GM23338 (cell line): ENCODE measurements around the gene B4GALT7. TPM values are rescaled to one million over a fixed set of nuclear protein-coding genes. Genes with fewer than 3 reads are reported as not detected.

Experiments used
- ATAC-seq: fragments of 200-7000 bp; cut with Tn5 transposase; 3 replicates; pipeline ENCODE4 v1.9.1; 2020
- DNase-seq: peaks from one replicate; pipeline ENCODE4 v3.0.0-alpha.2; 2015; ENCODE audit warnings: low spot score
- H2AFZ ChIP-seq: fragments of 200-600 bp; sonication (generic); 2 replicates; pipeline ENCODE4 v1.8.0; 2016; ENCODE audit warnings: antibody characterized with exemption, mild to moderate bottlenecking, moderate library complexity
- H3F3A ChIP-seq: fragments of 200-600 bp; sonication (generic); replicated peaks from 2 replicates; pipeline ENCODE4 v1.8.0; 2017; ENCODE audit warnings: antibody characterized with exemption, mixed run types, low read depth
- H3K27ac ChIP-seq: fragments of 200-600 bp; sonication (generic); 2 replicates; pipeline ENCODE4 v1.6.1; 2016; ENCODE audit warnings: low read depth
- H3K27me3 ChIP-seq: fragments of 200-600 bp; sonication (generic); 2 replicates; pipeline ENCODE4 v1.8.0; 2016; ENCODE audit warnings: mild to moderate bottlenecking, mixed run types, moderate library complexity; ENCODE audit not compliant: insufficient read depth
- H3K36me3 ChIP-seq: fragments of 200-600 bp; sonication (generic); 2 replicates; pipeline ENCODE4 v1.8.0; 2016; ENCODE audit warnings: mild to moderate bottlenecking; ENCODE audit not compliant: insufficient read depth
- H3K4me1 ChIP-seq: fragments of 200-600 bp; sonication (generic); 2 replicates; pipeline ENCODE4 v1.8.0; 2016; ENCODE audit warnings: mild to moderate bottlenecking, moderate library complexity; ENCODE audit not compliant: insufficient read depth
- H3K4me2 ChIP-seq: fragments of 200-600 bp; sonication (generic); 2 replicates; pipeline ENCODE4 v1.7.1; 2017; ENCODE audit warnings: mixed run types
- H3K4me3 ChIP-seq: fragments of 200-600 bp; sonication (generic); 2 replicates; pipeline ENCODE4 v1.6.1; 2016; ENCODE audit warnings: mixed run types
- H3K79me2 ChIP-seq: fragments of 200-600 bp; sonication (generic); replicated peaks from 2 replicates; pipeline ENCODE4 v1.8.0; 2017; ENCODE audit warnings: mild to moderate bottlenecking; ENCODE audit not compliant: insufficient read depth
- H3K9me2 ChIP-seq: fragments of 200-600 bp; sonication (generic); 2 replicates; pipeline ENCODE4 v1.8.0; 2017; ENCODE audit not compliant: insufficient read depth
- H4K20me1 ChIP-seq: fragments of 200-600 bp; sonication (generic); replicated peaks from 2 replicates; pipeline ENCODE4 v1.8.0; 2017; ENCODE audit warnings: mild to moderate bottlenecking; ENCODE audit not compliant: insufficient read depth
- H3K27ac Mint-ChIP-seq: 2 replicates; pipeline ENCODE4 v1.8.0; 2020; ENCODE audit warnings: inconsistent platforms, mild to moderate bottlenecking, moderate library complexity, mixed read lengths
- H3K27me3 Mint-ChIP-seq: 3 replicates; pipeline ENCODE4 v1.8.0; 2022; ENCODE audit warnings: low read depth, mild to moderate bottlenecking, moderate library complexity, mixed read lengths, inconsistent platforms; ENCODE audit not compliant: insufficient read depth, poor library complexity
- H3K36me3 Mint-ChIP-seq: 3 replicates; pipeline ENCODE4 v1.8.0; 2021; ENCODE audit warnings: low read depth, mild to moderate bottlenecking, inconsistent platforms, moderate library complexity, mixed read lengths
- H3K4me1 Mint-ChIP-seq: 3 replicates; pipeline ENCODE4 v1.8.0; 2020; ENCODE audit warnings: mild to moderate bottlenecking, inconsistent platforms, mixed read lengths
- H3K4me3 Mint-ChIP-seq: 3 replicates; pipeline ENCODE4 v1.8.0; 2021; ENCODE audit warnings: moderate library complexity, mild to moderate bottlenecking, inconsistent platforms, mixed read lengths
- H3K9me3 Mint-ChIP-seq: 3 replicates; pipeline ENCODE4 v1.8.0; 2020; ENCODE audit warnings: moderate library complexity, mild to moderate bottlenecking, inconsistent platforms, mixed read lengths
- CREB1 ChIP-seq: fragments of 250-450 bp; sonication (Bioruptor Pico); IDR thresholded peaks from 2 replicates; pipeline ENCODE4 v1.5.0; 2020; ENCODE audit warnings: low read depth, mild to moderate bottlenecking, moderate library complexity
- CTCF ChIP-seq, 2 experiments: fragments of 200-600 bp in 1 of 2; sonication (generic) in 1 of 2; conservative IDR thresholded peaks; 2 replicates each; pipeline versions ENCODE4 v1.5.1 to v1.6.1; 2016 to 2017; ENCODE audit warnings: antibody characterized with exemption in 2 of 2, low read depth in 2 of 2, mild to moderate bottlenecking in 2 of 2, moderate library complexity in 1 of 2
- ETS1 ChIP-seq: IDR thresholded peaks from 2 replicates; pipeline ENCODE4 v1.6.1; 2016; ENCODE audit warnings: antibody characterized with exemption
- EZH2 ChIP-seq: fragments of 200-600 bp; sonication (generic); IDR thresholded peaks from one replicate; pipeline ENCODE4 v1.8.0; 2017; ENCODE audit warnings: antibody characterized with exemption, mild to moderate bottlenecking, low read depth; ENCODE audit not compliant: unreplicated experiment
- EZH2phosphoT487 ChIP-seq: fragments of 200-600 bp; sonication (generic); IDR thresholded peaks from one replicate; pipeline ENCODE4 v1.8.1; 2018; ENCODE audit warnings: antibody characterized with exemption; ENCODE audit not compliant: unreplicated experiment
- JUNB ChIP-seq: IDR thresholded peaks from one replicate; pipeline ENCODE4 v1.6.1; 2016; ENCODE audit warnings: antibody characterized with exemption; ENCODE audit not compliant: unreplicated experiment
- NANOG ChIP-seq: IDR thresholded peaks from 2 replicates; pipeline ENCODE4 v1.6.1; 2016; ENCODE audit warnings: antibody characterized with exemption, borderline replicate concordance
- POLR2AphosphoS5 ChIP-seq: IDR thresholded peaks from 2 replicates; pipeline ENCODE4 v1.6.1; 2016; ENCODE audit warnings: antibody characterized with exemption, low read depth
- REST ChIP-seq: IDR thresholded peaks from one replicate; pipeline ENCODE4 v1.6.1; 2018; ENCODE audit warnings: antibody characterized with exemption; ENCODE audit not compliant: unreplicated experiment
- STAT1 ChIP-seq: IDR thresholded peaks from one replicate; pipeline ENCODE4 v1.6.1; 2016; ENCODE audit warnings: antibody characterized with exemption; ENCODE audit not compliant: unreplicated experiment
- ZNF114 ChIP-seq: fragments of 250-450 bp; sonication (Bioruptor Pico); IDR thresholded peaks from 2 replicates; pipeline ENCODE4 v1.5.0; 2020; ENCODE audit warnings: mild to moderate bottlenecking, moderate library complexity
- ZNF331 ChIP-seq: fragments of 250-450 bp; sonication (Bioruptor Pico); IDR thresholded peaks from 2 replicates; pipeline ENCODE4 v1.5.0; 2020; ENCODE audit warnings: low read depth, mild to moderate bottlenecking, moderate library complexity
- ZNF462 ChIP-seq: fragments of 250-450 bp; sonication (Bioruptor Pico); IDR thresholded peaks from 2 replicates; pipeline ENCODE4 v1.5.0; 2020; ENCODE audit warnings: mild to moderate bottlenecking, moderate library complexity
- polyA plus RNA-seq: library from polyadenylated mRNA; unstranded; fragments of >200 nt; fragmentation: Nextera tagmentation; extraction: Ambion mirVana; gene quantifications from 2 replicates; pipeline ENCODE4 v1.2.1, GENCODE V29; 2016
- total RNA-seq: library from RNA; depleted of rRNA; stranded (reverse); fragments of >200 nt; shearing (Covaris generic); gene quantifications from 2 replicates; pipeline ENCODE4 v1.2.3, GENCODE V29; 2014

The B4GALT7 gene
- total and polyA plus RNA-seq, 2 experiments from 2014 or later = 10.0 to 23.3 TPM

GRCh38 chr5:177595026-177595585 lies 4.8 kb upstream of the B4GALT7 start:
- no peak overlapping the region for H2AFZ ChIP-seq
- peaks cover 11% of the 10 kb centered on the region; the same call in 1 of the 2 replicates for H3K79me2 ChIP-seq
- H3K27ac Mint-ChIP-seq = no peak overlapping the region
- H3F3A ChIP-seq = peaks cover 14% of the 10 kb centered on the region; the same call in 1 of the 2 replicates
- no peak for DNase-seq
- H3K4me1 ChIP-seq = peaks cover 4% of the 10 kb centered on the region; the same call in 1 of the 2 replicates
- no peaks in the 10 kb centered on the region; the same call in 1 of the 2 replicates for H4K20me1 ChIP-seq
- H3K9me3 Mint-ChIP-seq = no peaks in the 10 kb centered on the region; the same call in 2 of the 3 replicates
- 0 out of 2 replicates have a peak, but pooled peaks cover 5% of the 10 kb centered on the region for H3K27me3 ChIP-seq
- H3K27me3 Mint-ChIP-seq = peaks cover 10% of the 10 kb centered on the region
- peaks cover 7% of the 10 kb centered on the region for H3K4me1 Mint-ChIP-seq
- H3K4me2 ChIP-seq = no peak overlapping the region
- no peak overlapping the region for H3K4me3 Mint-ChIP-seq
- no peak overlapping the region for H3K27ac ChIP-seq
- no peaks in the 10 kb centered on the region for H3K9me2 ChIP-seq
- H3K4me3 ChIP-seq = no peak overlapping the region
- peaks cover 44% of the 10 kb centered on the region for H3K36me3 Mint-ChIP-seq
- no peak for ATAC-seq
- peaks cover 16% of the 10 kb centered on the region for H3K36me3 ChIP-seq
- TF ChIP-seq CTCF (conservative IDR thresholded peaks at IDR 0.05; ENCODE audit: low read depth in 2 of 2) (no peak), ZNF462 (no peak), EZH2 (no peak), NANOG (no peak), REST (no peak), STAT1 (no peak), ETS1 (no peak), CREB1 (CRISPR knock-in tag) (no peak), ZNF114 (CRISPR knock-in tag) (no peak), EZH2phosphoT487 (no peak), POLR2AphosphoS5 (no peak), ZNF331 (CRISPR knock-in tag) (no peak), JUNB (no peak)
